Activated naive CD4-positive, alpha-beta T cell treated with anti-CD3 and anti-CD28 coated beads, Interleukin-2, amount 10 ng/mL, durations not matched to agents 7 days and 5 days (primary cell): Measurements from ENCODE around the gene OPCML.

Source experiments
- CTCF ChIA-PET: fragments of 350-600 bp; sonication (Branson Sonifier 250); formaldehyde crosslinking; loops from one replicate; lab custom pipeline; 2021; ENCODE audit warnings: antibody characterized with exemption; lab: Charles Lee
- DNase-seq: peaks from one replicate; pipeline ENCODE4 v3.0.0-alpha.2; 2020
- H3K27ac Mint-ChIP-seq: one replicate; pipeline ENCODE4 v1.8.0; 2021; ENCODE audit warnings: mild to moderate bottlenecking, moderate library complexity, mixed read lengths
- H3K27me3 Mint-ChIP-seq: one replicate; pipeline ENCODE4 v1.8.0; 2021; ENCODE audit warnings: mild to moderate bottlenecking, mixed read lengths
- H3K36me3 Mint-ChIP-seq: one replicate; pipeline ENCODE4 v1.8.0; 2021; ENCODE audit warnings: mixed read lengths
- H3K4me1 Mint-ChIP-seq: one replicate; pipeline ENCODE4 v1.8.0; 2021; ENCODE audit warnings: mixed read lengths
- H3K4me3 Mint-ChIP-seq: one replicate; pipeline ENCODE4 v1.8.0; 2021; ENCODE audit warnings: mild to moderate bottlenecking, moderate library complexity, mixed read lengths
- H3K9me3 Mint-ChIP-seq: one replicate; pipeline ENCODE4 v1.8.0; 2021; ENCODE audit warnings: mixed read lengths

The OPCML gene

GRCh38 chr11:133266986-133267385 is 265.3 kb downstream of the OPCML start:
- no peak for DNase-seq
- H3K36me3 Mint-ChIP-seq = no peaks in the 10 kb centered on the region
- H3K4me3 Mint-ChIP-seq = no peak overlapping the region
- CTCF ChIA-PET = no interaction called here
- no peaks in the 10 kb centered on the region for H3K27me3 Mint-ChIP-seq
- H3K9me3 Mint-ChIP-seq = peaks cover 4% of the 10 kb centered on the region
- no peak overlapping the region for H3K27ac Mint-ChIP-seq
- H3K4me1 Mint-ChIP-seq = no peaks in the 10 kb centered on the region

DNA sequence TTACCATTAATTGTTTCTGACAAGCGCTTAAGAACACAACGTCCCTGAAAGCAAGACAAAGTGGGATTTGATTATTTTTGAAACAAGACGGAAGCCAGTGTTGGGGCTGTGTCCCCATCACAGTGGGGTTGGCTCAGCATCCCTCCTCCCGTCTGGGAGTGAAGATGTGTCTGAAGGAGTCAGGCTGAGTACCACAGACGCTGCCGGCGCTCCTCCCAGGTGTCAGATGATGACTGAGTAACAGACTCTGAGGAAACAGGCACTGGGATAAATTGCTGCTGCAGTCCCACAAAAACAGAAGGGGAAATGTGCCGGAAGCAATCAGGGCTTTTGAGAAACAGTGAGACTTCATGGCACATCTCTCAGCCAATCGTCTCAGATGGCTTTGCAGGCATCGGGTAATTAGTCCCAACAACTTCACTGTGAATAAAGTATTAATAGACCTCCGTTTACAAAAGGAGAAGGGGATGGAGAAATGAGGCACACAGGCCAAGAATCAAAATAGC is 266.7 kb downstream of the OPCML start:
- H3K27me3 Mint-ChIP-seq = no peaks in the 10 kb centered on the region
- H3K4me3 Mint-ChIP-seq = no peak overlapping the region
- no peak overlapping the region for H3K27ac Mint-ChIP-seq
- CTCF ChIA-PET = no interaction called here
- no peaks in the 10 kb centered on the region for H3K4me1 Mint-ChIP-seq
- no peak for DNase-seq
- peaks cover 4% of the 10 kb centered on the region for H3K9me3 Mint-ChIP-seq
- no peaks in the 10 kb centered on the region for H3K36me3 Mint-ChIP-seq

DNA sequence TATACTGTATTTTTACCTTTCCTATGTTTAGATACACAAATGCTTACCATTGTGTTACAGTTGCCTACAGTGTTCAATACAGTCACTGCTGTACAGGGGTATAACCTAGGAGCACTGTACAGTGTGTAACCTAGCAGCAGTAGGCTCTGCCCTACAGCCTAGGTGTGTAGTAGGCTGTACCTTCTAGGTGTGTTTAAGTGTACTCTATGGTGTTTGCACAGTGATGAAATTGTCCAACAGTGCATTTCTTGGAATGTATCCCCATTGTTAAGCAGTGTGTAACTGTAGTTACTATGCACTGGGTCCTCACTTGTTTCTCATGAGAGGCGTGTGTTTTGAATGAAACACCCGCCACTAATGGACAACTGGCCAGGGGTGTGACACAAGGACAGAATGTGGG is 269.0 kb downstream of the OPCML start:
- Mint-ChIP-seq H3K27ac (no peak overlapping the region), H3K27me3 (no peaks in the 10 kb centered on the region), H3K9me3 (peaks cover 4% of the 10 kb centered on the region), H3K4me1 (no peaks in the 10 kb centered on the region), H3K4me3 (no peak overlapping the region), H3K36me3 (no peaks in the 10 kb centered on the region)
- DNase-seq = no peak
- CTCF ChIA-PET = no interaction called here

DNA sequence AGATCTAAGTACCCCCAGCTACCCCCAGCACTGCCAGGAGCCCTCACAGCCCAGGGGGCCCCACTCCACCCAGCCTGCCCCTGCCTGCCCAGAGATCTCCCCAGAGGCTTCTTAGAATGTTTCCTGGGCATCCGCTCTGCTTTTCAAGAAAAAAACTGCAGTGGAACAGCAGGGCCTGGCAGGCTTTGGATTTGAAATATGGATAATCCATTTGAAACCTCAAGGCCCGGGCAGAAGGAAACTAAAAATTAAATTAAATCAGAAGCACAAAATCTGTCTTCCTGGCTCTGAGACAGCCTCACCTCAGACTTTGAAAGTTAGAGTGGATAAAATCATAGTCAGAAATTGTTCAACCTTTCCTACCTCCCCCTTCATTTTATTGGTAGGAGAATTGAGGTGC is 273.6 kb downstream of the OPCML start:
- CTCF ChIA-PET = no interaction called here
- no peak overlapping the region for H3K27ac Mint-ChIP-seq

GRCh38 chr11:133254601-133255000 is 277.7 kb downstream of the OPCML start:
- CTCF ChIA-PET = no interaction called here
- Mint-ChIP-seq H3K27me3 (no peaks in the 10 kb centered on the region), H3K4me1 (no peaks in the 10 kb centered on the region), H3K4me3 (no peak overlapping the region), H3K27ac (no peak overlapping the region), H3K9me3 (no peaks in the 10 kb centered on the region), H3K36me3 (no peaks in the 10 kb centered on the region)
- DNase-seq = no peak

More for the DNA sequence above, 273.6 kb downstream of the OPCML start:
- H3K36me3 Mint-ChIP-seq = no peaks in the 10 kb centered on the region
- no peaks in the 10 kb centered on the region for H3K9me3 Mint-ChIP-seq
- H3K27me3 Mint-ChIP-seq = no peaks in the 10 kb centered on the region
- H3K4me3 Mint-ChIP-seq = no peak overlapping the region
- H3K4me1 Mint-ChIP-seq = no peaks in the 10 kb centered on the region
- no peak for DNase-seq

GRCh38 chr11:133253570-133253969 is 278.7 kb downstream of the OPCML start:
- DNase-seq = no peak
- H3K4me3 Mint-ChIP-seq = no peak overlapping the region
- H3K9me3 Mint-ChIP-seq = no peaks in the 10 kb centered on the region
- no peaks in the 10 kb centered on the region for H3K27me3 Mint-ChIP-seq
- CTCF ChIA-PET = no interaction called here
- no peaks in the 10 kb centered on the region for H3K36me3 Mint-ChIP-seq
- no peaks in the 10 kb centered on the region for H3K4me1 Mint-ChIP-seq
- H3K27ac Mint-ChIP-seq = no peak overlapping the region

- H3K4me3 Mint-ChIP-seq = no peak overlapping the region
- no peaks in the 10 kb centered on the region for H3K9me3 Mint-ChIP-seq
- DNase-seq = no peak
- H3K27me3 Mint-ChIP-seq = no peaks in the 10 kb centered on the region
- no peaks in the 10 kb centered on the region for H3K4me1 Mint-ChIP-seq
- H3K27ac Mint-ChIP-seq = no peak overlapping the region
- CTCF ChIA-PET = no interaction called here
- H3K36me3 Mint-ChIP-seq = no peaks in the 10 kb centered on the region
Measured at GRCh38 chr11:133251841-133252240, 280.5 kb downstream of the OPCML start.

DNA sequence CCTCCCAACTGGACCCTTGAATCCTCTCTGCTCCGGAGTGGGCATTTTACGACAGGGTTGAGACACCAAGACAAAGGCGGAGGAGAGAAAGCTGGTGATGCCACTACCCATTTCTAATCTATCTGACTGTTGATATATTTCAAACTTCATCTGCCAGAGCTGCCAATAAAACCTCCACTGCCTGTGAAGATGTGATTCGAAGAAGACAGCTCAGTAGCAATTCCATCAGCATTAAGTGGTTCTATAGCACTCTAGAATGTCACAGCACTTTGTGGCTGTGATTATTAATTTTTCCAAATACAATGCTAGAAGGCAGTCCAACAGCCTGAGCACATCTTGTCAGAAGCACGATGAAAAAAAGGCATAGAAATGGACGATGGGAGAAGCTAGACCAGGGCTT is 282.8 kb downstream of the OPCML start:
- no peaks in the 10 kb centered on the region for H3K36me3 Mint-ChIP-seq
- H3K9me3 Mint-ChIP-seq = no peaks in the 10 kb centered on the region
- CTCF ChIA-PET = no interaction called here
- no peaks in the 10 kb centered on the region for H3K4me1 Mint-ChIP-seq
- H3K27me3 Mint-ChIP-seq = no peaks in the 10 kb centered on the region
- no peak overlapping the region for H3K4me3 Mint-ChIP-seq
- no peak overlapping the region for H3K27ac Mint-ChIP-seq
- no peak for DNase-seq

DNA sequence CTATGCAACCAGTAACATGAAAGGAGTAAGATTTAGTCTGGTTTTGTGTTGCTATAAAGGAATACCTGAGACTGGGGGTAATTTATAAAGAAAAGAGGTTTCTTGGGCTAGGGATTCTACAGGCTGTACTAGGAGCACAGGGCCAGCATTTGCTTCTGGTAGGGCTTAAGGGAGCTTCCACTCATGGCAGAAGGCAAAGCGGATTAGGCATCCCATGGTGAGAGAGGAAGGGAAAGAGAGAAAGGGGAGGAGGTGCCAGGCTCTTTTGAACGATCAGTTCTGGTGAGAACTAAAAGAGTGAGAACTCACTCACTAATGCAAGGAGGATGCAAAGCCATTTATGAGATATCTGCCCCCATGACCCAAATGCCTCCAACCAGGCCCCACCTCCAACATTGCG is 283.2 kb downstream of the OPCML start:
- no peaks in the 10 kb centered on the region for H3K36me3 Mint-ChIP-seq
- H3K4me1 Mint-ChIP-seq = no peaks in the 10 kb centered on the region
- no peaks in the 10 kb centered on the region for H3K27me3 Mint-ChIP-seq
- CTCF ChIA-PET = no interaction called here
- DNase-seq = no peak
- H3K27ac Mint-ChIP-seq = no peak overlapping the region
- no peak overlapping the region for H3K4me3 Mint-ChIP-seq
- no peaks in the 10 kb centered on the region for H3K9me3 Mint-ChIP-seq

- H3K4me1 Mint-ChIP-seq = no peaks in the 10 kb centered on the region
- H3K36me3 Mint-ChIP-seq = no peaks in the 10 kb centered on the region
- CTCF ChIA-PET = no interaction called here
- no peak for DNase-seq
- no peaks in the 10 kb centered on the region for H3K27me3 Mint-ChIP-seq
- H3K27ac Mint-ChIP-seq = no peak overlapping the region
- H3K4me3 Mint-ChIP-seq = no peak overlapping the region
- H3K9me3 Mint-ChIP-seq = no peaks in the 10 kb centered on the region
Measured at GRCh38 chr11:133243832-133244231, 288.5 kb downstream of the OPCML start.

DNA sequence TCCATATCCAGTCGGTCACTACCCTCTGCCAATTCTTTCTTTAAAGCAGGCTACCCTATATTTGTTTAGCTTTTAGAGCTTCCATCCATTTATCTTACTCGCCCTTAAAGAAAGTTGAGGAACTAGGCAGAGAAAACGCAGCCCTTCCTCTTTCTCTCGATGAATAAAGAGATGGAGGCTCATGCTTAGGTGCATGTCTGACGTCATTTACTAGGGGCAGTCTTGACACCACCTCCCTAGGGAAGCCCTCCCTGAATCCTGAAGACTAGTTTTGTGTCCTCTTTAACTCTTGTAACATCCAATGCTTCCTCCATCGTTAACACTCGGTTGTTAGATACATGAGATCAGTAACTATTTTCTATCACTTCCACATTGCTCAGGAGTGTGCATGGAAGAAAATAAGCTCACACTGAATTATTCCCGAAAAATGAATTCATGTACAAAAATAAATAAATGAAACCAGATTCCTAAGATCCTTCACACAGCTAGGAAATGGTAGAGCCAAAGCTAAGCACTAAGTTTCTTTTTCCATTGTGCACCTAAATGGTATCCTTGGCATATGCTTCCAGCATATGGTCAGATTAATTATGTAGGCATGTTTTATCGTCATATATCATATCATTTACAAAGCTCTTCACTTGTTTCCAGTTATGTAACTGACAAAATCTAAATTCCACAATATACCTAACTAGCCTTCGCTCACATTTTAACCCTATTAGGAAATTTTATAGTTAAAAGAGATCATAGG is 291.2 kb downstream of the OPCML start:
- Mint-ChIP-seq H3K9me3 (no peaks in the 10 kb centered on the region), H3K36me3 (no peaks in the 10 kb centered on the region), H3K27ac (no peak overlapping the region), H3K27me3 (no peaks in the 10 kb centered on the region), H3K4me3 (no peak overlapping the region), H3K4me1 (no peaks in the 10 kb centered on the region)
- CTCF ChIA-PET = no interaction called here
- no peak for DNase-seq

GRCh38 chr11:133239575-133239974 is 292.7 kb downstream of the OPCML start:
- no peak for DNase-seq
- H3K4me3 Mint-ChIP-seq = no peak overlapping the region
- H3K27ac Mint-ChIP-seq = no peak overlapping the region
- H3K27me3 Mint-ChIP-seq = no peaks in the 10 kb centered on the region
- H3K9me3 Mint-ChIP-seq = peaks cover under 1% of the 10 kb centered on the region
- CTCF ChIA-PET = no interaction called here
- no peaks in the 10 kb centered on the region for H3K36me3 Mint-ChIP-seq
- H3K4me1 Mint-ChIP-seq = no peaks in the 10 kb centered on the region

GRCh38 chr11:133238495-133238894 is 293.8 kb downstream of the OPCML start:
- H3K27me3 Mint-ChIP-seq = no peaks in the 10 kb centered on the region
- H3K36me3 Mint-ChIP-seq = no peaks in the 10 kb centered on the region
- no peaks in the 10 kb centered on the region for H3K4me1 Mint-ChIP-seq
- H3K4me3 Mint-ChIP-seq = no peak overlapping the region
- no peak overlapping the region for H3K27ac Mint-ChIP-seq
- DNase-seq = no peak
- CTCF ChIA-PET = no interaction called here
- peaks cover 2% of the 10 kb centered on the region for H3K9me3 Mint-ChIP-seq

GRCh38 chr11:133238027-133238426 is 294.3 kb downstream of the OPCML start:
- Mint-ChIP-seq H3K9me3 (peaks cover 2% of the 10 kb centered on the region), H3K36me3 (no peaks in the 10 kb centered on the region), H3K27ac (no peak overlapping the region), H3K4me3 (no peak overlapping the region), H3K4me1 (no peaks in the 10 kb centered on the region), H3K27me3 (no peaks in the 10 kb centered on the region)
- DNase-seq = no peak
- CTCF ChIA-PET = no interaction called here

DNA sequence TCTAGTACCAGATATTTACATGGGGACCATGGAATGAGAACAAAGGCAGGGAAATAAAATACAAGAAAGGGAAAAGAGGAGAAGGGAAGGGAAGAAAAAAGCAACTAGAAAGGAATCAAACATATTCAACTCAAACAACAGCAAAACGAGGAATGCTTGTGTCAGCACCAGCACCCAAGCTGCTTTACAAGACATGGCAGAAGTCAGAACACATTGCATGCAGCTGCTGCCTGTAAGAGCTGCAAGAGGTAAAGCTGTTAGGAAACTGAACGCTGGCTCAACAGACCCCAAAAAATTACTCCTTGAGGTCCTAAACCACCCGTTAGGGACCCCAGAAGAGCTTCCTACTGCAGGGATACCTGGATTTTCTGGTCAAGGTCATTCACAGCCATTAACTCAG is 296.9 kb downstream of the OPCML start:
- no peak for DNase-seq
- Mint-ChIP-seq H3K4me3 (no peak overlapping the region), H3K9me3 (peaks cover 2% of the 10 kb centered on the region), H3K27me3 (no peaks in the 10 kb centered on the region), H3K4me1 (no peaks in the 10 kb centered on the region), H3K36me3 (no peaks in the 10 kb centered on the region), H3K27ac (no peak overlapping the region)
- CTCF ChIA-PET = no interaction called here
